GM21619 (cell line): ENCODE results near the gene ULBP1.
"Not testable (repeated sequence)": the region's sequence is repeated elsewhere in the genome, so short reads cannot be mapped to it uniquely, and the experiment has no call there.

Experiments used
- ATAC-seq: cut with Tn5 transposase; IDR thresholded peaks from one replicate; pipeline ENCODE4 v1.9.1; 2021; ENCODE audit not compliant: unreplicated experiment

The ULBP1 gene

DNA sequence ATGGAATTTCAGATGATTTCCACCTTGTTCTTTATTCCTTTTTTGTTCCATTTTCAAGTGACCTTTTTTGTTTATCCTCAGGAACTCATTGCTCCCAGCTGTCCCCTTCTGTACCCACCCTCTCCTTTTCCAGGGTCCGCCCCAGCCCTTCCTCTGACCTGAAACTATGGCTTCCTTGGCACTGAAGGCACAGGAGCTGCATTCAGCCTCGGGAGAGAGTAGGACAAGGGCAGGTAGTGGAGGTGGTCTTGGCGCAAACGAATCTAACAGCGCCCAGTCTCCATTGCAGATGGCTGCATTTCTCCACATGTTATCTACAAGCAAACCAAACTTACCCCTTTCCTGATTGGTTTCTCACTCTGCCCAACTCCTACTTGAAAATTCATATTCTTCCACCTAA lies 30.7 kb upstream of the ULBP1 start:
- ATAC-seq = no peak

DNA sequence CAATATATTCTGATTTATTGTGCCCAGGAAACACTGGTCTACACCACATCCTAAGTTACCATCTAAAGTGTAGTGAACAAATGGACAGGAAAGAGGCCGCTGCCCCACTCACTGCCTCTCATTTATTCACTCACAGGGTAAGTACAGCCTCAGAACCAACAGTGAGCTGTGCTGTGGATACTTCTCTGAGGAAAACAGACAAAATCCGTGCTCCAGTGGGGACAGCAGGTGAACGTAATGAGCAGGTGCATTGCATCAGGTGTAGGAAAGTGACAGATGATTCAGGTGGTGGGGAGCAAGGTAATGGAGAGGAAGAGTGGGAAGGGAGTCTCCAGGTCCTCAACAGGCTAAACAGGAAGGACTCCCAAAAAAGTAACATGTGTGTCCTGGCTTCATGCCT lies 30.3 kb upstream of the ULBP1 start:
- no peak for ATAC-seq

DNA sequence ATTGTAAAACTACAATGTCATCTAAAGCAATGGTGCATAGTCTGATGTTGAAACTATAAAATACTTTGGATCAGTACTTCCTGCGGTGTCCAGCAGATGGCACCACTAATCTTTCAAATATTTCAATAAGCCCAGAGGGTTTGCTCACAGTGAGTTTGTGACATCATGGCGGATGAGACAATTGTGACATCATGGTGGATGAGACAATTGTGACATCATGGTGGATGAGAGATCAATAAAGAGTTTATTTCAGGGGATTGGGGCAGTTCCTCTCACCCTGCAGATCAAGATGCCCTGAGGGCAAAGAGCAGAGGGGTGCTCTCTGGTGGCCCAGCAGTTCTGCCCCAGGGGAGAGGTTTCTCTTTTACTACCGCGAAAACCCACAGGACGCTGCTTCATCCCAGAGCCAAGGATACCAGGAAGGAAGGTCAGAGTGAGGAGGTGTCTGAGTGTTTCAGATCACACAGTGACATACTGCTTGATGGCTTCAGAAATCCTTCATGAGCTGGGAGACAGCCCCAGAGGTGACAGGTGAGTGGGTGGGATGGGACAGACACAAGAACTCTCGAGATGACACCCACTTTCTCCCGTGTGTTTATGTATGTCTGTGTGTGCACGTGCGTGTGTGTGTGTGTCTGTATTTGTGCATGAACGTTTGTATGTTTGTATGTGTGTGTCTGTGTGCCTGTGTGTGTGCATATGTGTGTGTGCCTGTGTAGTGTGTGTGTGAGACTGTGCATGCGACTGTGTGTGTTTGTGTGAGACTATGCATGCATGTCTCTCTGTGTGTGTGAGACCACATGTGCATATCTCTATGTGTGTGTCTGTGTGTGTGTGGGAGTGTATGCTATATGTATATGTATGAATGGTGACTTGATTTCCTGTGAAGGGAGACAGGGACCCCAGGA lies 29.2 kb upstream of the ULBP1 start:
- no peak for ATAC-seq

DNA sequence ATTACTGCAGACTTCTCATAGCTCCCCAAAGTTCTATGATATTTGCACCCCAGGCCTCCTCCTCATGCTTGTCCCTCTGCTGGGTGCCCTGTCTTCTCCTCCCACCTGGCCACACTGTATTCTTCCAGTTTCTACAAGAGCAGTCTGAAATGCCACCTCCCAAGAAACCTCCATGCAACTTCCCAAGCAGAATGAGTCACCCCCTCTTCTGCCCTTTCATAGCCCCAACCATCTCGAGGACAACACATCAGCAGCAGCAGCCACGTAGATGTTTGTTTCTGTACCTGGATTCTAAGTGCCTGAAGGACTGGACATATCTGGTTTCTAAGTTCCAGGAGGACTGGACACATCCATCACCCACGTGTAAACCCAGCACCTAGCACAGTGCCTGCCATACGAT lies 28.5 kb upstream of the ULBP1 start:
- ATAC-seq = no peak

DNA sequence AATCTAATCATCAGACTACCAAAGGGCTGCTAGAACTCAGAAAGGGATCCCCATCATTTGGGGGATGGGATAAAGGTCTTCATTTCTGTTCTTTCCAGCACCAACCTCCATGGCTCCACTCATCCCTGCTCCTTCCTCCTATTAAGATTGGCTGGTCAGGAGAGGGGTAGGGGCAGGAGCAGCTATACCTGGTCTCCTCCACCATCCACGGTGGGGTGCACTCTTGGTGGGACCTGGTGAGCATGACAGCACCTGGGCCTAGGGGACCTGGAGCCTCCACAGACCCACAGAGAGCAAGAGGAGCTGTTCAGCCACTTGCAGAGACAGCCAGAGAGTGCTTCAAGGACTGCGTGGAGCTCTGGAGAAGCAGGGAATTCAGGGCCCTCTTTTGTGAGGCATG lies 28.1 kb upstream of the ULBP1 start:
- no peak for ATAC-seq

DNA sequence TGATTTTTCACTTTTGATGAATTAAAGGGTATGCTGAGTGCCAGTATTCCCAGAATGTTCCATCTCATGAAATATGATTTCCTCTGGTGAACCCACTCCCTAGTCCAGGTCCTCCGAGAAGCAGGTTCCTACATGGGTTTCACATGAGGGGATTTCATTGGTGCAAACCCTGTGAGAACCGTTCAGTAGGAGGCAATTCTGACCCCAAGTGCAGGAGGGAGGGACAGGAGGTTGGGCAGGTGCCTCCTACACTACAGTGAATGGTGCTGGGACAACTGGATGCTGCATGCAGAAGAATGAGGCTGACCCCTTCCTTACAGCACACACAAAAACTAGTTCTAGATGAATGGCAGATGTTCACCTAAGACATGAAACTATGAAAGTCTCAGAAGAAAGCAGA lies 27.0 kb upstream of the ULBP1 start:
- no peak for ATAC-seq

DNA sequence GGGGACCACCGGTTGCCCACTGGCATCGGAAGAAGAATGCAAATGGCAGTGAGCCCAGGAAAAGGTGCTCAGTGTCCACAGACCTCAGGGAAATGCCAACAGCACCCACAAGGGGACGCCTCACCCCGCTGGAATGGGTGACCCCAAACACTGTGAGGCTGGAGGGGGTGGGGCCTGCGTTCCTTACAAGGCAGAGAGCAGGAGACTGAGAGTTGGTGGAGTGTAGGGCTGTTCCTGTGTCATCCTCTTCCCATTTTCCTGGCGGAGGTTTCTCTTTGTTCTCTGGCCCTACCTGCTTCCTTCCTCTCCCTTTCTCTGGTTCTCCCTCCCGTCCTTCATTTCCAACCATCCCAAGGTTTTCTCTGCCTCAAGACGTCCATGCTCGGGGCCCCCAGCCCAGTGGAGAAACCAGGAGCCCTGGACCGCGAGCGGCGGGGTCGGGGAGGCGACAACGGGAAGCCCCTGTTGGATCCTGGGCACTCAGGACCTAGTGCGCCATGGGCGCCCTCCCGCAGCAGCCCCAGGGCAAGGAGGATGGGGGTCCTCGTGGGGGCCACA lies 25.7 kb upstream of the ULBP1 start:
- not testable (repeated sequence) for ATAC-seq

DNA sequence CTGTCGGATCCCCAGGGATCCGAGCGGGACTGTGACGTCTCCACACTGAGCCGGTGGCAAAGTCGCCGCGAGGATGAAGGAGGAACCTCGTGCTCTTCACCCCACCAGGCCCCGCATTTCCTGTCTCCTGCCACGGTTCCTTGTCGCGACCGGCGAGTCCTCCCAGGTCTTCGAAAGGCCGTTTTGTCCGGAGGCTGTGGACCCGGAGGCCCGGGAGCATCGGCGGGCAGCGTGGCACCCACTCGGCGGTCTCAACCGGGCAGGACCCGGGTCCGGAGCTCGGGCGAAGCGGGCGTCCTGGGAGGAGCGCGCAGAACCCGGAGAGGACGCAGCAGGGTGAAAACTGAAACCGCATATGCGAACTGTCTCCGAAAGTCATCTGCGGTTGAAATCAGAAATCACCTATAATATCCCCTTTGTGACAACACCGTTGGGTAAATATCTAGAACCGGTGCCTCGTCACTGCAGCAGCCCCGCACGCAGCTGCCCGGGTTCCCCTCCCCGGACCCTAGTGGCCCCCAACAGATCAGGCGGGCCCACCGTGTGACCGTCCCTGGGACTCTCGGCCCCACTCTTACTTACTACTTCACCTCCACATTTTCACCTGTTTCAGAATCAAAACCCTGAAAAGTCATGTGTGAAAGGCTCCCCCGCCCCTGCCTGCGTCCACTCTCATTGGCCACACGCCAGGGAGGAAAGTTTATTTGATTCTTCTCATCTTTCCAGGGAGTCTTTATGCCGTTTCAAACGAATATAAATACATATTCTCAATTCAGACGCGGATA lies 25.0 kb upstream of the ULBP1 start:
- peak; percentile 86 for ATAC-seq

DNA sequence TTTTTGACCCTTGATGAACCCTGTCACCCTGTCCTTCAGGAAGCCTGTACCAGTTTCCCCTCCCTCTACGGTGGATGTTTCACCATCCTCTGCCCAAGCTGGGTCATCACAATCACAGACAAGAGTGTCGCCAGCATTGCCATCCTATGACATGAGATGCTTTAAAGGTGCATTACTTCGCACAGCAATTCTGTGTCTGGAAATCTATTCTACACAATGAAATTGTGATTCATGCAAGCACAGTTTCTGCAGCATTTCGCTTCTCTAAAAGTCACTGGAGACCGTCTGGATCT lies 24.4 kb upstream of the ULBP1 start:
- ATAC-seq = no peak

DNA sequence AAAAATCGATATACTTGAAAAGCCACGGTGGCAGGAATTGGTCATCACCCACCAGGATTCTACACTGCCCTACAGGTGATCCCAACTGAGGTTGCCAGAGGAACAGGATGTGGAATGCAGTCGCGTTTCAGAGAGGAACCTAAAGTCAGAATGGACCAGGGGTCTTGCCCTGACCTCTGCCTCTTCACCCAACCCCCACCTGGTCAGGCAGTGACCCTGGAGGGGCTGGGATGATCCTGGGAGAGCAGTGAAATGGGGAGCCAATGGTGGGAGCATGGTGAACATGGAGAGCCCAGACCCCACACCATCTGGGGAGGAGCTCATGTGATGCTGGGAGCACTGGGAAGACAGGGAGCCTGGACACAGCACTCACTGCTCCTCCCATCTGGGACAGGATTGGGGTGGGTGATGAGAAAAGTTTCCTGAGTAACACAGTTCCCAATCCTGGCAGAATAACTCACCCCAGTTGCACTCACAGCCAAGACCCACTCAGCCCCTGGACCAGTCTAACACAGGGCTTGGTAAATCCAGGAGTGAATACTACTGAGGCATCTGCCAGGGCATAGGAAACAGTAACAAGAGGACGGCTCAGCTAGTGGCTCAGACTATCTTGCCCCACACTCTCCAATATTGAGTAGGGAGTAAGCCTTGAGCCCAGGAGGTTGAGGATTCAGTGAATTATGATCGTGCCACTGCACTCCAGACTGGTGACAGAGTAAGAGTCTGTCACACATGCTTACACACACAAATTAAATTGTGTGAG lies 23.7 kb upstream of the ULBP1 start:
- no peak for ATAC-seq

DNA sequence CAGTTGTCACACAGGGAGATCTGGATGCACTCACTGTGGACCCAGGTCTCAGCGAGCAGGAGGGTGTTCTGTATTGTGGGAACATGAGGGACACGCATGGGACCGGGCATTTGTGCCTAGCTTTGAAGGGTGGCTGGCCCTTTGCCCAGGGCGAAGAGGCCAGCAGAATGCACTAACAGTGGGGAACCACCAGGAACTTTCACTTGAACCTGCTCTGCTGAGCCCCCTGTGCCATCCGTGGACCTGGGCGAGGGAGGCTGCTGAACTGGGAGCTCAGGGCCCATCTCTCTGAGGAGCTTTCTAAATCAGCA lies 23.1 kb upstream of the ULBP1 start:
- no peak for ATAC-seq

DNA sequence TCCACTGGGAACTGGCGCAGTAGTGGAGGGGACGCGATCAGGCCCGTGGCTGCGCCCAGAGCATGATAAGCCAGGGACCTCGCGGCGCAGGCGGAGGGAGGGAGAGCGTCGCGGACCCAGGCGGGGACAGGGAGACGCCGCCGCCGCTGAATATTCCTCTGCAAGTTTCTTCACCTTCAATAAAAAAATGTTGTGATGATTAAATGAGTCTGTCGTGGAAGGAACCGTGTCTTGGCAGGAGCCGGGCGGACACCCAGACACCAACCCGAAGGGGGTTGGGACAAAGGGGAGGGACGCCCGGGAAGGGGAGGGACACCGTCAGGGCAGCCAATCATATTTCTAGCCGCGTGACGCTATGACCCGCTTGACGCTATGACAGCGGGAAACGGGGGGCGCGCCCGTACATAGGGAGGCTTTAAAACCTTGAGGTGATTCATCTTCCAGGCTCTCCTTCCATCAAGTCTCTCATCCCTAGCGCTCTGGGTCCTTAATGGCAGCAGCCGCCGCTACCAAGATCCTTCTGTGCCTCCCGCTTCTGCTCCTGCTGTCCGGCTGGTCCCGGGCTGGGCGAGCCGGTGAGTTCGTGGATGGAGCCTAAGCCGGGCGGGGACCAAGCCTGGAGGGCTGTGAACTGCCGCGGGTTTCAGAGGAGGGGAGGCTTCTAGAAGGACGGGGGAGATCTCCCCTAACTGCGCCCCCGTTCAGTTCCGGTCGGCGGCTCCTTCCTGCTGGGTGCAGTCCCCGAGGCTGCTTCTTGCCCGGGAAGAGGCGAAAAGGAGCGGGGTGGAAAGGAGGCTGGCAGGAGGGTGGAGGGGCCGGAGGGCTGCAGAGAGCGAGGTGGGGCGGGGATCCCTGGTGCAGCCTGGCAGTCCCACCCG lies 21.9 kb upstream of the ULBP1 start, which contains the start of gene ULBP2:
ULBP2 (plus strand) TSS at position 432 of the 878 bp plus-strand sequence; CDS start at position 491, 59 bp downstream.
- ATAC-seq = no peak

DNA sequence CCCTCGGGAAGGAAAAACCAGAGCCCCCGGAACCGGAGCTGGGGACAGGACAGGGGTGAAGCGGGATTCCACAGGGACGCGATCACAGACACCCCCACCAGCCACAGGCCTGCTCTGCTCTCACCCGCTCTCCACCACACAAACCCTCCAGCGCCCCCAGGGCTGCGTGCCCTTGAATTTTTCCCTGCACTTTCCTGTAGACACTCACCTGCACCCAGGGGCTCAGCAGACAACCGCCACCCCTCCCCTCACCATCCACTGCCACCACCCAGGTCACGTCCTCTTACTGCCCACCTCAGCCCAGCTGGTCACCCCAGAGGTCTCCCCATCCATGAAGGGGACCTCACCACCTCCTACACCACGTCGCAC lies 21.3 kb upstream of the ULBP1 start:
- no peak for ATAC-seq

DNA sequence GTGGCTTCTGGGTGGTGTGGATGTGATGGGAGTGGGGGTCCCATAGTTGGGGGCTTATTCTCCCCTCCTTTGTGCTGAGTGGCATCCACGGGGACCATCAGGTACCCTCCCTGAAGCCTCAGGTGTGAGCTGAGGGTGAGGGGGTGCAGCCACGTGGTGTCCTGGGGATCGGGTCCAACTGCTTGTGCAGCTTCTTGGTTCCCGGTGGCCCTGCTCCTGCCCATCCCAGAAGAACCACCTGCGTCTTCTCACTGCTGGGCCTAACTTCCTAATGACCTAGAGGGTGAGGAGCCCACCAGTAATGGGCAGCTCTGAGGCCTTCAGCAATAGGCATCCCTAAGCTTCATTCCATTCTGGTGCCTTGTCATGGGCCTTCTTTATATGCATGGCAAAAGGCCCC lies 20.4 kb upstream of the ULBP1 start:
- ATAC-seq = not testable (repeated sequence)

DNA sequence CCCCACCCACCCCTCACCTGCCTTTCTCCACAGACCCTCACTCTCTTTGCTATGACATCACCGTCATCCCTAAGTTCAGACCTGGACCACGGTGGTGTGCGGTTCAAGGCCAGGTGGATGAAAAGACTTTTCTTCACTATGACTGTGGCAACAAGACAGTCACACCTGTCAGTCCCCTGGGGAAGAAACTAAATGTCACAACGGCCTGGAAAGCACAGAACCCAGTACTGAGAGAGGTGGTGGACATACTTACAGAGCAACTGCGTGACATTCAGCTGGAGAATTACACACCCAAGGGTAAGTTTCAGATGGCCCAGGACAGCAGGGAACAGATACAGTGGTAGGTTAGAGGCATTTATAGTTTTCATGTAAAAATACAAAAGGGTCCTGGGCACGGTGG lies 18.5 kb upstream of the ULBP1 start:
- not testable (repeated sequence) for ATAC-seq

DNA sequence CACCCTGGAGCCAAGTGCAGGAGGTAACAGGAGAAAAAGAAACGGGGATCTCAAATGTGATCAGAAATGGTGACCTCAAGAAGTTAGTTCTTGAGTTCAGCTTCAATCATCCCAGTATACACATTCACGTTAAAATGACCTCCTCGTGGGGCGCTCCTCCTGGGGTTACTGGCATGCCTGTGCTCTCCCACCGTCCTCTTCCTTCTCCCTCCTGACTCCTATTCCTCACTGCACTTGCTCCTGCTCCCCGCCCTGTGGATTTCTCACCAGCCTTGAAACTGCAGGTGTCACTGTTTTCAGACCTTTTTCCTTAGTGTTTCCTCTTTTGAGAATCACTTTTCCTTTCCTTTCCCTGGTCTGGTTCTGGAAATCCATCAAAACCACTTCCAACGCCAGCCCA lies 17.1 kb upstream of the ULBP1 start:
- not testable (repeated sequence) for ATAC-seq

DNA sequence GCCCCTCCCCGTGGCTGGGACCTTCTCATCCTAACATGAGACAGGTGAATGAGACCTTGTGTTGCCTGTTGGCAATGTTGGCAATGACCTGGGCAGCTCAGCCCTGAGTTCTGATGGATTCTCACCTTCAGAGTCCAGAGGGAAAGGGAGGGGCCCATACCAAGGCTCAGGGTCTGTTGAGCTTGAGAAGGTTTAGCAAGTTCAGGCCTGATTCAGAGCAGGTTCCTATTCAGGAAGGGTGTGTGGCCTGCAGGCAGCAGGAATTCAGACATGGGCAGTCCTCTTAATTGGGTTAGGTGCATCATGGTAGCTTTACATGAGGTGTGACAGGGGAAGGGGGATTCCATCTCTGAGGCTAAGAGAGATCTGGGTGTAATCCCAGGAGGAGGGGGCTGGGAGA lies 16.2 kb upstream of the ULBP1 start:
- ATAC-seq = not testable (repeated sequence)

DNA sequence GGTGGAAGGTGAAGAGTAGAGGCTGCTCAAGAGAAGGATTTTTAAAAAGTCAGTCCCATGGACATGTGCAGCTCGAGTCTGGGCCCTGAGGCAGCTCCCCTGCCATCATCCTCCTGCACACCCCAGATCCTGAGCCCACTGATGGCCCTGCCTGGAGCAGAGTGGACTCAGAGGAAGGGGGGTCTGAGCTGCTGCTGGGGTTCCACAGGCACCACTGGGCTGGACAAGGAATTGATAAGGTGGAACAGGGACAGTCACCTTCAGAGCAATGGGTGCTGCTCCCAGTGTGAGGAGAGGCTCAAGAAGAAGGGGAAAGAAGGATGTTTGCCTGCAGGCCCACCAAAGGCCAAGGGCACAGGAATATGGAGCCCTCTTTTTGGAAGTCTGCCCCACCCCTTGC lies 15.7 kb upstream of the ULBP1 start:
- ATAC-seq = no peak

DNA sequence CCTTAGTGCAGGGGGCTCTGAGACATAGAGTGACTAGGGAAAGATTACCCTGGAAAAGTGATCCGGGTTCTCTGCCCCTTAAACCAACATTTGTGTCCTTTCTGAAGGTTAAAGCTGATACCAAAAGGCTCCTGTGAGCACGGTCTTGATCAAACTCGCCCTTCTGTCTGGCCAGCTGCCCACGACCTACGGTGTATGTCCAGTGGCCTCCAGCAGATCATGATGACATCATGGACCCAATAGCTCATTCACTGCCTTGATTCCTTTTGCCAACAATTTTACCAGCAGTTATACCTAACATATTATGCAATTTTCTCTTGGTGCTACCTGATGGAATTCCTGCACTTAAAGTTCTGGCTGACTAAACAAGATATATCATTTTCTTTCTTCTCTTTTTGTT lies 15.1 kb upstream of the ULBP1 start:
- ATAC-seq = no peak

DNA sequence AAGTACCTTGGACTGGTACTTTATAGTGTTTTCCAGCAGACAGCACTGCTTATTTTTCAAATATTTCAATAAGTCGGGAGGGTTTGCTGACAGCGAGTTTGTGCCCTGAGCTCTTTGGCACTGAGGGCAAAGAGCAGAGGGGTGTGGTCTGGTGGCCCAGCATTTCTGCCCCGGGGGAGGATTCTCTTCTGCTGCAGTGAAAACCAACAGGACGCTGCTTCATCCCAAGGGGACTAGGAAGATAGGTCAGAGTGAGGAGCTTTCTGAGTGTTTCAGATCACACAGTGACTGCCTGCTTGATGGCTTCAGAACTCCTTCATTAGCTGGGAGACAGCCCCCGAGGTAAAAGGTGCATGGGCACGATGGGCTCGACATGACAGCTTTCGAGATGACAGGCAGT lies 13.3 kb upstream of the ULBP1 start:
- ATAC-seq = no peak

DNA sequence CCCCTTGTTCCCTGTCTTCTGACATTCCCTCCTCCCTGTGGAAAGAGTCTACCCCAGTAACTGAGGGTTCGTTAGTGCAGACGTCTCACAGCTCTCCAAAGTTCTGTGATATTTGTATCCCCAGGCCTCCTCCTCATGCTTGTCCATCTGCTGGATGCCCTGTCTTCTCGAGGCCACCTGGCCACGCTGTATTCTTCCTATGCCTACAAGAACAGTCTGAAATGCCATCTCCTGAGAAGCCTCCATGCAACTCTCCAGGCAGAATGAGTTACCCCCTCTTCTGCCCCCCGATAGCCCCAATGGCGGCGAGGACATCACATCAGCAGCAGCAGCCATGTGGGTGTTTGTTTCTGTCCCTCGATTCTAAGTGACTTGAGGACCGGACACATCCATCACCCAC lies 12.6 kb upstream of the ULBP1 start:
- ATAC-seq = no peak
